HepG2 (cell line): ENCODE measurements around the gene PRKCZ. TPM values are rescaled to one million over a fixed set of nuclear protein-coding genes. Genes with fewer than 3 reads are reported as not detected.

Experiments used
- CAMTA2 ChIP-seq: sonication (generic); formaldehyde crosslinking; IDR thresholded peaks from 2 replicates; pipeline ENCODE4 v1.4.0; 2020; ENCODE audit warnings: mild to moderate bottlenecking, missing genetic modification reagents, borderline replicate concordance
- ERF ChIP-seq: IDR thresholded peaks from 2 replicates; pipeline ENCODE4 v1.6.1; 2018; ENCODE audit warnings: missing biosample characterization, missing genetic modification reagents
- ETV6 ChIP-seq: sonication (generic); formaldehyde crosslinking; conservative IDR thresholded peaks from 2 replicates; pipeline ENCODE4 v1.4.0; 2020; ENCODE audit warnings: missing genetic modification reagents
- GABPA ChIP-seq, 2 experiments: IDR thresholded peaks; 2 replicates each; pipeline ENCODE4 v1.6.1; 2011 to 2016; ENCODE audit warnings: low read depth in 2 of 2, low read length in 1 of 2, missing biosample characterization in 1 of 2, missing genetic modification characterization in 1 of 2
- GABPB1 ChIP-seq: IDR thresholded peaks from 2 replicates; pipeline ENCODE4 v1.6.1; 2016; ENCODE audit warnings: mild to moderate bottlenecking, missing genetic modification reagents, moderate library complexity, missing compliant biosample characterization
- HDAC1 ChIP-seq: sonication (generic); formaldehyde crosslinking; IDR thresholded peaks from 2 replicates; pipeline ENCODE4 v1.5.1; 2020; ENCODE audit warnings: mild to moderate bottlenecking, missing genetic modification reagents
- HIVEP1 ChIP-seq: sonication (generic); formaldehyde crosslinking; IDR thresholded peaks from 2 replicates; pipeline ENCODE4 v1.4.0; 2020; ENCODE audit warnings: mild to moderate bottlenecking, missing genetic modification reagents
- HNRNPL ChIP-seq: fragments of 200-400 bp; formaldehyde crosslinking; IDR thresholded peaks from 2 replicates; pipeline ENCODE4 v1.6.1; 2017; ENCODE audit warnings: mild to moderate bottlenecking, low read depth, low read length
- KMT2A ChIP-seq: sonication (generic); formaldehyde crosslinking; IDR thresholded peaks from 2 replicates; pipeline ENCODE4 v1.4.0; 2020; ENCODE audit warnings: missing genetic modification reagents
- LBX2 ChIP-seq: sonication (generic); formaldehyde crosslinking; IDR thresholded peaks from 2 replicates; pipeline ENCODE4 v1.5.0; 2020; ENCODE audit warnings: missing genetic modification reagents, mild to moderate bottlenecking, borderline replicate concordance
- NCOR1 ChIP-seq: fragments of 200-600 bp; sonication (generic); IDR thresholded peaks from 2 replicates; pipeline ENCODE4 v1.7.0; 2017; ENCODE audit warnings: antibody characterized with exemption, low read length, borderline replicate concordance
- PBX2 ChIP-seq: IDR thresholded peaks from 2 replicates; pipeline ENCODE4 v1.6.1; 2016; ENCODE audit warnings: control low read depth
- TBX2 ChIP-seq: sonication (generic); formaldehyde crosslinking; IDR thresholded peaks from 2 replicates; pipeline ENCODE4 v1.5.0; 2020; ENCODE audit warnings: missing genetic modification reagents, mild to moderate bottlenecking, borderline replicate concordance
- ZNF142 ChIP-seq: sonication (generic); formaldehyde crosslinking; IDR thresholded peaks from 2 replicates; pipeline ENCODE4 v1.4.0; 2020; ENCODE audit warnings: missing genetic modification reagents
- ZNF317 ChIP-seq: sonication (generic); formaldehyde crosslinking; IDR thresholded peaks from 2 replicates; pipeline ENCODE4 v1.5.0; 2020; ENCODE audit warnings: mild to moderate bottlenecking, missing genetic modification reagents
- ZNF350 ChIP-seq: sonication (generic); formaldehyde crosslinking; IDR thresholded peaks from 2 replicates; pipeline ENCODE4 v1.4.0; 2020; ENCODE audit warnings: mild to moderate bottlenecking, low read depth, missing genetic modification reagents, borderline replicate concordance
- ZNF431 ChIP-seq: sonication (generic); formaldehyde crosslinking; IDR thresholded peaks from 2 replicates; pipeline ENCODE4 v1.9.0; 2022; ENCODE audit warnings: missing genetic modification reagents, low read depth, mild to moderate bottlenecking, borderline replicate concordance
- ZNF766 ChIP-seq: sonication (generic); formaldehyde crosslinking; IDR thresholded peaks from 2 replicates; pipeline ENCODE4 v1.5.0; 2020; ENCODE audit warnings: missing genetic modification reagents, borderline replicate concordance
- ZSCAN20 ChIP-seq: sonication (generic); formaldehyde crosslinking; IDR thresholded peaks from 2 replicates; pipeline ENCODE4 v1.4.0; 2020; ENCODE audit warnings: missing genetic modification reagents, mild to moderate bottlenecking, borderline replicate concordance
- ZSCAN9 ChIP-seq: IDR thresholded peaks from 2 replicates; pipeline ENCODE4 v1.6.1; 2016; ENCODE audit warnings: borderline replicate concordance
- polyA plus RNA-seq, 8 experiments: library from polyadenylated mRNA; depleted of rRNA in 3 of 8; stranded (reverse) in 7 of 8; unstranded in 1 of 8; fragments of >200 nt; fragmentation: Illumina TruSeq in 4 of 8; extraction: Trizol in 4 of 8; gene quantifications; 2 replicates each; pipeline versions ENCODE4 v1.2.1 to v1.2.3, GENCODE V29; 2011 to 2016; ENCODE audit warnings: low read depth in 4 of 8, missing spikeins in 1 of 8, mixed read lengths in 1 of 8; ENCODE audit not compliant: insufficient read depth in 1 of 8
- total RNA-seq, 5 experiments: library from RNA; depleted of rRNA; stranded (reverse); fragments of >200 nt; fragmentation: Illumina TruSeq; extraction: Trizol; gene quantifications; 2 replicates each; pipeline ENCODE4 v1.2.3, GENCODE V29; 2016; ENCODE audit warnings: low read depth in 1 of 5
- TF ChIP-seq, protein P1 (sequence below): sonication (generic); formaldehyde crosslinking; IDR thresholded peaks from 2 replicates; pipeline ENCODE4 v1.5.0; 2020; ENCODE audit warnings: mild to moderate bottlenecking, missing genetic modification reagents, borderline replicate concordance

The PRKCZ gene
- total and polyA plus RNA-seq, 2 of the 13 experiments (the other 11 are each of a cell fraction or from before 2014, with no cell fraction given): 34.7 to 85.2 TPM

DNA sequence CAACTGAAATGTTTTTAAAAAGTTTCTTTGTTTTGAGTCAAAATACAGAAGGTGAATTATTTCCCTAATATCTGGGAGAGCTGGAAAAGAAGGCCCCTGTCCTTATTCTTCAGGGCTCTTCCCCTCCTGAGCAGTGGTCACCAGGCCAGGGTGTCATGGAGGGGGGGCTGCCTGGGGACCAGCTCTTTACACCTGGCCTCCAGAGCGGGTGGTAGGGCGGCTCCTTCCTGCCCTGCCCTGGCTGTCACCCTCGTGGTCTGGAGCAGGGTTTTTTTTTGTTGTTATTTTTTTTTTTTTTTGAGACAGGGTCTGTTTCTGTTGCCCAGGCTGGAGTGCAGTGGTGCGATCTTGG is 184.5 kb downstream of the PRKCZ start (continued):
- no peak for TF ChIP-seq LBX2 (CRISPR knock-in tag)
- TF ChIP-seq ZNF317: 0 out of 2 replicates have a peak, but pooled peaks have one; percentile 2
- TF ChIP-seq CAMTA2 (CRISPR knock-in tag): no peak
- 0 out of 2 replicates have a peak, but pooled peaks have one; percentile 8 for TF ChIP-seq HIVEP1 (CRISPR knock-in tag)
- TF ChIP-seq ZSCAN9: no peak
- TF ChIP-seq GABPB1 (CRISPR knock-in tag): 0 out of 2 replicates have a peak, but pooled peaks have one; percentile 8
- TF ChIP-seq HDAC1 (CRISPR knock-in tag): no peak; the same call in 1 of the 2 replicates
- no peak for TF ChIP-seq ZSCAN20 (CRISPR knock-in tag)
- TF ChIP-seq ZNF766 (CRISPR knock-in tag): no peak
- peak; percentile 42 for TF ChIP-seq TBX2 (CRISPR knock-in tag)
- TF ChIP-seq KMT2A (CRISPR knock-in tag): peak; percentile 51; the same call in 1 of the 2 replicates
- no peak for TF ChIP-seq HNRNPL
- TF ChIP-seq ZNF431 (CRISPR knock-in tag): 0 out of 2 replicates have a peak, but pooled peaks have one; percentile 19
- peak; percentile 13 for TF ChIP-seq ERF (CRISPR knock-in tag)
- no peak for TF ChIP-seq GABPA (IDR thresholded peaks at IDR 0.05; ENCODE audit: low read depth, low read length)
- TF ChIP-seq GABPA (CRISPR knock-in tag; IDR thresholded peaks at IDR 0.05; ENCODE audit: low read depth): 0 out of 2 replicates have a peak, but pooled peaks have one; percentile 6
- peak; percentile 9 for TF ChIP-seq NCOR1
- TF ChIP-seq, protein P1, sequence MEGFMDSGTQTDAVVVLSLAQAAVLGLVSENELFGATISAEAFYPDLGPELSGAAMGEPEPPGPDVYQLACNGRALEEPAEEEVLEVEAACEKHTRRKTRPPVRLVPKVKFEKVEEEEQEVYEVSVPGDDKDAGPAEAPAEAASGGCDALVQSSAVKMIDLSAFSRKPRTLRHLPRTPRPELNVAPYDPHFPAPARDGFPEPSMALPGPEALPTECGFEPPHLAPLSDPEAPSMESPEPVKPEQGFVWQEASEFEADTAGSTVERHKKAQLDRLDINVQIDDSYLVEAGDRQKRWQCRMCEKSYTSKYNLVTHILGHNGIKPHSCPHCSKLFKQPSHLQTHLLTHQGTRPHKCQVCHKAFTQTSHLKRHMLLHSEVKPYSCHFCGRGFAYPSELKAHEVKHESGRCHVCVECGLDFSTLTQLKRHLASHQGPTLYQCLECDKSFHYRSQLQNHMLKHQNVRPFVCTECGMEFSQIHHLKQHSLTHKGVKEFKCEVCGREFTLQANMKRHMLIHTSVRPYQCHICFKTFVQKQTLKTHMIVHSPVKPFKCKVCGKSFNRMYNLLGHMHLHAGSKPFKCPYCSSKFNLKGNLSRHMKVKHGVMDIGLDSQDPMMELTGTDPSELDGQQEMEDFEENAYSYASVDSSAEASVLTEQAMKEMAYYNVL (CRISPR knock-in tag): 0 out of 2 replicates have a peak, but pooled peaks have one; percentile 23
- TF ChIP-seq ZNF142: peak; percentile 96
- peak; percentile 52; the same call in 1 of the 2 replicates for TF ChIP-seq ZNF350 (CRISPR knock-in tag)
- TF ChIP-seq PBX2 (CRISPR knock-in tag): no peak
- 0 out of 2 replicates have a peak, but pooled peaks have one; percentile 7 for TF ChIP-seq ETV6 (CRISPR knock-in tag)
